GM21825 (cell line): ENCODE measurements around the gene TTC13.

Experiments
- ATAC-seq: cut with Tn5 transposase; IDR thresholded peaks from one replicate; pipeline ENCODE4 v1.9.1; 2021; ENCODE audit warnings: mild to moderate bottlenecking, moderate library complexity; ENCODE audit not compliant: unreplicated experiment

The TTC13 gene

GRCh38 chr1:230948903-230949302, 29.8 kb downstream of the TTC13 start:
- ATAC-seq, result no peak

DNA sequence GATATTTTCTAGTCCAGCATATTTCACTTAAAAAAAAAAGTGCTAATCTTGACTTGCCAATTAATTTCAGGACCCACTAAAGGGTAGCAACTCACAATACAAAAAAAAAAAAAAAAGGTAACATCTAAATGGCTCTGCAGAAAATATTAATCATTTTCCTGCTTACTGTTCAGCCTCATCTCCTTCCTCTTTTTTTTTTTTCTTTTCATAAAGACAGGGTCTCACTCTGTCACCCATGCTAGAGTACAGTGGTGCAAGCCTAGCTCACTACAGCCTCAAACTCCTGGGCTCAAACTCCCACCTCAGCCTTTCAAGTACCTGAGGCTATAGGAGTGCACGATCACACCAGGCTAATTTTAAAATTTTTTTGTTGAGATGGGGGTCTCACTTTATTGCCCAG, 30.4 kb downstream of the TTC13 start:
- ATAC-seq, result no peak

DNA sequence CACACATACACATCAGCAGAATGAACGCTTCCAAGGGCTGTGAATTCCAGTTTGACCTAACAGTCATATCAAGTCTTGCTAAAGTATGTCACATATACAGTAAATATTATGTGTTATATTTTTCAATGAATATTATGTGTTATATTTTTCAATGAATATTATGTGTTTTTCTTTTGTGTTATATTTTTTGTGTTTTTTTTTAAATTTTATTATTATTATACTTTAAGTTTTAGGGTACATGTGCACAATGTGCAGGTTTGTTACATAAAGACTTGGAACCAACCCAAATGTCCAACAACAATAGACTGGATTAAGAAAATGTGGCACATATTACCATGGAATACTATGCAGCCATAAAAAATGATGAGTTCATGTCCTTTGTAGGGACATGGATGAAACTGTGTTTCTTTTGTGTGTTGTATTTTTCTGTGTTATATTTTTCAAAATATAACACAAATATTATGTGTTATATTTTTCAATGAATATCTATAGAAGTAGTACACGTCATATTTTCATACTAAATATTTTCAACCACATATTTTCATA, 35.5 kb downstream of the TTC13 start:
- ATAC-seq, result no peak

- ATAC-seq, result no peak
Measured at GRCh38 chr1:230940848-230941247, 37.8 kb downstream of the TTC13 start.

GRCh38 chr1:230939806-230940489, 38.7 kb downstream of the TTC13 start:
- no peak for ATAC-seq

DNA sequence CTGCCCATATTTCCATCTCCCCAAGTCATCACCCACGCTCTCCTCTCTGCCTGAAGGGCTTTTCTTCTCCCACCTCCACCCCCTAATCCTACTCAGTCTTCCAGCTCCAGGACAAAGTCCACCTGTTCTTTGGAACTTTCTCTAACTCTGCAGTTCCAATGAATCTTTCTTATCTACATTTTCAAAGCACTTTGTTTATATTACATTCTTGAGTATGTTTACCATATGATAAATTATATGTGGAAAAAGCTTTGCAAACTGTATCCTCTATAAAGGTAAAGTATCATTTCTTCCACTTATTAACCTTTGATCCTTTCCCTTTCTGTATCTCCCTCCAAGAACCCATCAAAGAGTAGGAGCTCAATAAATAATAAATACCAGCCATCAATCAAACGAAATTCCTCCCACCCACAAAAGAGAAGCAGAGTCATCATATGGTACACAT, 39.7 kb downstream of the TTC13 start:
- no peak for ATAC-seq

GRCh38 chr1:230937371-230937770, 41.3 kb downstream of the TTC13 start:
- ATAC-seq, result no peak

DNA sequence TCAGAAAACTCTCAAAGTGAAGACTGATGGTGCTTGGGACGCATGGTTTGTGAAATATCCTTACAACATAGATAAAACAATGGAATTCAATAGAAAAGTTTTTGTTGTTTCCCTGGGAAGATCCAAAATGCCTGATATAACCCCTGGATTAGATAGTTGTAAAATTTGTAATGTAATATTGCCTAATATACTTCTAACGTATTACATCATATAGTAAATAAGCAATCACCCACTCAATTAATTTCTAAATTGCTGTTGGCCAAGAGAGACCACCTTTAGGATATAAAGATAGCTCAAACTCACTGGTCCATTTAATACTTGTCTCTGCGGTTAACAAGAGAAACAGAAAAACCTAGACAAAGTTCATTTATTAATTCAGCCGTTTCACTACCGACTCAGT, 42.2 kb downstream of the TTC13 start:
- no peak for ATAC-seq

- no peak for ATAC-seq
Measured at GRCh38 chr1:230935852-230936251, 42.8 kb downstream of the TTC13 start.

DNA sequence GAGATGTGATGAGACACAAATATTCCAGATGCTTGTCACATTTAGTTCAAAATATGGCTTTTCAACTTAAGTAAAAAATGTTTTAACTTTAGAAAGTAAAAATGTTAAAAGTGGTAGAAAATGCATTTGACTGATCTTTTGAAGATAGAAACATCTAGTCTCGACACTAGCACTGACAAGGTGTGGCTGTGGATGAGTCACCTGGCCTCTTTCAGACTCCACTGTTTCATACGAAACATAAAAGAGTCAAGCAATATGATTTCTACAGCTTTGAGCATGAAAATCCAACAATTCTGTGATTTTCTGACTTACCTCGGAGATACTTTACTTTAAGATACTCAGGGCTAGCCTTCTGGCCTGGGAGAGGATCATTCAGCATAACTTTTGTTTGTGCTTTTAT, 47.7 kb downstream of the TTC13 start:
- no peak for ATAC-seq

DNA sequence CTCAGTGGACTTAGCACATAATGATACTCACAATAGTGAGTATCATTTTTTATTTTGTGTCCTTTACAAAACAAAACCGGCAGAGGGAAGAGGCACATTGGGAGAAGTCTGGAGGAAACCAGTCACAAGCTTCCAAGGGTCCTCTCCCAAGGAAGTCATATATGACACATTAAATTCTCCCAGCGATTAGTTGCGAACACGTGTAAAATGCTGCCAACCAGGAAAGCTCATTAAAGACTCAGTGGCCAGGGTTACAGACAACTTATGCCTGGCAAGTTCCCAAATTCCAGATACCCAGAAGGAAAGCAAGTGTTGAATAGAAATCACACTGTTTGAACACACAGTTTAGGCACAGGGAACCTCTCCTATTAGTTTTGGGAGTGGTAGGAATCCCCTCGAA, 52.5 kb downstream of the TTC13 start:
- no peak for ATAC-seq

GRCh38 chr1:230925608-230926007, 53.1 kb downstream of the TTC13 start:
- no peak for ATAC-seq

DNA sequence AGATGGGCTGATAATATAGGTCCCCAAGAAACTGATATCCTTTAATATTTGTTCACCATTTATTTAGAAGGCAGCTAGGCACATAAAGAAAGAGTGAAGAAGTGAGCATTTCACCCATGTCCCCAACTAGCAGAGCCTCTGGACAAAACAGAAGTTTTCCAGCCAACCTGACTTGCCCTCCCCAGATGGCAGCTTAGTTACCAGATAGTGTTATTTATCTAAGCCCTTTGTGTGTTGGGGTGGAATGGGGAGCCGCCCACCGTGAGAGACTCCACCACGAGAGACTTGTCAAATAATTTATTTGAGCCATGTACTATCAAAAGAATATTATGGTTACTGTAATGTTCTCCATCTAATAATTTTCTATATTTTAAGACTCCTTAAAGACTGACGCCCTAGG, 55.5 kb downstream of the TTC13 start:
- ATAC-seq, result no peak

GRCh38 chr1:230922620-230923019, 56.0 kb downstream of the TTC13 start:
- ATAC-seq, result no peak

GRCh38 chr1:230919207-230919606, 59.5 kb downstream of the TTC13 start:
- ATAC-seq, result no peak

DNA sequence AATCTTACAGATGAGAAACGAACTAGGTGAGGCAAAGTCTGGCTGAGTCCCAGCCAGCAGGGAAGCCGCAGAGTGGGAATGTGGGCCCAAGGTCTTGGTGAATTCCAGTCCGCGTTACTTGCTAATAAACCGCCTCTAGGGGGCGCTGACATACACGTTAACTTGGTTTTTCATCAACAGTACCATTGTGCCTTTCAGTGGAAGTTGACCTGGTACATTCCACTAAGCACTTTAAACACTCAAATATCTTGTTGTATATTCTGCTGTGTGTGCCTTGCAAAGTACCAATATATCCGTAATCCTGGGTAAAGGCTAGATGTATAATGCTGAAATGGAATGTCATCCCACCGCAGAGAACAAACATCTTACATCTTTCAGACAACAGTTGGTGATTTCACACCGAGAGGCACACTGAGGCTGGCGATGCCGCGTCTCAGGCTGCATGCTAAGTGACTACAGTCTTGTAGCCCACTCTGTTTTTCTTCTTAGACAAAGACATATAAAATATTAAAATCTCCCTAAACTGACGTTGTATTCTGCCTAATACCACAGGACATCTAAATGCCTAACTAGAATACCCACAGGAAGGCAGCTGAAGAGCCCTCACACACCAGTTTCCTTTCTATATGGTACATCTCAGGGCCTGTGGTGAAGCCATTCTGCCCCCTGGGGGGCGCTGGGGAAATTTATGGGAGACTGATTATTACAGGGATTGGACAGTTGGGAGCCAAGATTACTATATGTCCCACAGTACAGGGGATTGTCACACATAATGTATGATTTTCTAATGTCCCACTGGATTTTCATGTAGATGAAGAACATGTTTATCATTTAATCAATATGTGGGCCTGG, 61.2 kb downstream of the TTC13 start:
- no peak for ATAC-seq

- no peak for ATAC-seq
Measured at GRCh38 chr1:230916587-230917283, 61.9 kb downstream of the TTC13 start.

DNA sequence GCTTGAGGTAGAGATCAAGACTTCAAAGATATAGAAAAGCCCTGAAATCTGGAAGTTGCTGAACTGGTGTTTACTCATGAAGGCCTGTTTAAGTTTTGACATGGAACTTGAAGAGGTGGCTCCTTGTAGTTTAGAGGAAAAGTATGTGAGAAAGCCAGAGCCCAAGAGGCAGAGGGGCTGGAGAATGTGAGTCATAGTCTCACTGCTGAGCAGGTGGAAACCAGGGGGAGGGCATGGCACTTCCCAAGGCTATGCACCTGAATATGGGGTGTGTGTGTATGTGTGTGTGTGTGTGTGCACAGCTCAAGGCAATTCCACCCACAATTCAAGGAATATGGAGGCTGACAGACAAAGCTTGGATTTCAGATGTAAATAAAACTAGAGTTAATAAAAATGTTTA, 63.6 kb downstream of the TTC13 start:
- ATAC-seq, result no peak

DNA sequence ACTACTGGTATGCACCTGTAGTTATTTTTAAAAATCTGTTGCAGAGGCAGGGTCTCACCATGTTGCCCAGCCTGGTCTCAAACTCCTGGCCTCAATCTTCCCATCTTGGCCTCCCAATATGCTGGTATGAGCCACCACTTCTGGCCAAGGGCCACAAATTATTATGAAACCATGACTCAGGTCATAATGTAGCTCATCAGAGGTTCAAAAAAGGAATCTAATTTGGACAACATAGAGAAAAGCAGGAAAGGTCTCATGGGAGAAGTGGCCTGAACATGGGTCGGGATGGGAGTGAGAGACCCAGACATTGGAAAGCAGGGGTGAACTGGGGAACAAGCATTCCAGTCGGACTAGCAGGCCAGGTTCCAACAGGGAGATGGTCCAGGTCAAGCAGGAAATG, 65.2 kb downstream of the TTC13 start:
- ATAC-seq, result no peak

GRCh38 chr1:230910755-230911117, 67.9 kb downstream of the TTC13 start:
- ATAC-seq, result no peak

DNA sequence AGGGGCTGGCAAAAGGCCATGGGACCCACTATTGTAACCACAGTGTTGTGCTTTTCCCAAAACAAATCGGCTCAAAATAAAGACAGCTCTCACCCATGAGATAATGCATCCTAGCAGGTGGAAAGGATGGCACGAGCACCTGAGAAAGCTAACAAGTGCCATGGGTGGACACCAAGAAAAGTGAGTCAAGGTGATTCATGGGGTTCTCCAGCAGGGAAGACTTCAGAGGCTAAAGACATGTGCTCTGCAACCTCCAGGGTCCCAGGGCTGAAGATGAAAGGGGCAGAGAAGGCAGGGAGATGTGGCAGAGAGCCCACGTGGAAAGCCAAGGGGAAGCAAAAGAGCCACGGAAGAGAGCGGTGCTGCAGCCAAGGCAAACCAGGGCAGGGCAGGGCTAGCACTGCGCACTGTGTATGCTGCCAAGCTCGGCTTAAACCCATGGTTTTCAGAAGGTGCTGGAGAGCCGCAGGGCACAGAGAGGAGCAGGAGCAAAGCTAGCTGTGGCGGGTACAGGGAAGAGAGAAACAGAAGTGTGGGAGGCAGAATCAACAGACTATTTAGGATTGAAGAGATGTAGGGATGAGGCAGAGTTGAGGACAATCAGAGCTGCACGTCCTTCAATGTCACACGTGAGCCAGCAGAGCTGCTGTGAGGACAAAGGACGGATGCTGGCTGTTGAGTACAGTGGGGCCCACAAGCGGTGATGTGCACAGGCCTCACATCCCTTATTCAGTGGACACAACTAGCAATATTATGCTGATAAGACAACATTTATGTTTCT, 68.5 kb downstream of the TTC13 start:
- no peak for ATAC-seq
